H1 (cell line): ENCODE data around the gene POM121L2. TPM values are rescaled to one million over a fixed set of nuclear protein-coding genes. Genes with fewer than 3 reads are reported as not detected.

Experiments used
- CTBP2 ChIP-seq: IDR thresholded peaks from 2 replicates; pipeline ENCODE4 v1.7.0; 2011; ENCODE audit warnings: borderline replicate concordance, mild to moderate bottlenecking, moderate library complexity, mixed read lengths, low read length; ENCODE audit not compliant: insufficient read depth, insufficient read length
- HDAC2 ChIP-seq, 2 experiments: fragments of 300-600 bp in 1 of 2; sonication (generic) in 1 of 2; IDR thresholded peaks; 2 replicates each; pipeline ENCODE4 v1.6.1; 2011 to 2012; ENCODE audit warnings: low read depth in 2 of 2, low read length in 2 of 2, mild to moderate bottlenecking in 2 of 2, moderate library complexity in 2 of 2, borderline replicate concordance in 1 of 2, inconsistent platforms in 1 of 2
- KDM4A ChIP-seq: IDR thresholded peaks from one replicate; pipeline ENCODE4 v1.7.1; 2012; ENCODE audit warnings: low read depth, mild to moderate bottlenecking, moderate library complexity, low read length, inconsistent platforms; ENCODE audit not compliant: severe bottlenecking
- SP4 ChIP-seq: IDR thresholded peaks from 2 replicates; pipeline ENCODE4 v1.6.1; 2012; ENCODE audit warnings: low read length, inconsistent platforms
- polyA plus RNA-seq, 7 experiments: library from polyadenylated mRNA; depleted of rRNA in 3 of 7; stranded (reverse) in 5 of 7; unstranded in 2 of 7; fragments of >200 nt in 5 of 7; fragments of 200-250 nt in 2 of 7; gene quantifications; 1 replicate in 5 of 7; 2 replicates in 1 of 7; 4 replicates in 1 of 7; pipeline versions ENCODE4 v1.2.1 to v1.2.3, GENCODE V29; 2011 to 2013; ENCODE audit warnings: missing spikeins in 2 of 7, mixed read lengths in 2 of 7
- total RNA-seq: library from RNA; stranded (reverse); fragmentation: NEBNext Ultra II Directional; extraction: Animal tissue kit (Norgen Biotek cat#: 25700); gene quantifications from 2 replicates; pipeline ENCODE4 v1.2.1, GENCODE V29; 2021

POM121L2 gene
- total and polyA plus RNA-seq, 2 of the 8 experiments (the other 6 are each of a cell fraction or from before 2014, with no cell fraction given): 0.05 to 0.09 TPM

GRCh38 chr6:27352850-27353249 lies 40.8 kb upstream of the POM121L2 start (continued):
- TF ChIP-seq CTBP2 (no peak), SP4 (no peak), KDM4A (no peak), HDAC2 (IDR thresholded peaks at IDR 0.05; ENCODE audit: borderline replicate concordance in 1 of 2, low read depth in 2 of 2, low read length in 2 of 2) (no peak)
